Hepatocyte (in vitro differentiated cells): ENCODE results near the gene PRDM10. TPM values are rescaled to one million over a fixed set of nuclear protein-coding genes. Genes with fewer than 3 reads are reported as not detected.
"Not testable (repeated sequence)": the region's sequence is repeated elsewhere in the genome, so short reads cannot be mapped to it uniquely, and the experiment has no call there.

Experiments used
- DNase-seq: peaks from one replicate; pipeline ENCODE4 v3.0.0-alpha.2; 2016; ENCODE audit warnings: low spot score
- H2AFZ ChIP-seq: fragments of 200-600 bp; sonication (generic); 2 replicates; pipeline ENCODE4 v1.6.0; 2016; ENCODE audit warnings: antibody characterized with exemption, mild to moderate bottlenecking
- H3K27ac ChIP-seq: fragments of 200-600 bp; sonication (generic); 2 replicates; pipeline ENCODE4 v1.5.1; 2016; ENCODE audit warnings: mild to moderate bottlenecking
- H3K27me3 ChIP-seq: fragments of 200-600 bp; sonication (generic); 2 replicates; pipeline ENCODE4 v1.6.1; 2016
- H3K36me3 ChIP-seq: fragments of 200-600 bp; sonication (generic); replicated peaks from 2 replicates; pipeline ENCODE4 v1.5.1; 2016; ENCODE audit warnings: low read depth; ENCODE audit not compliant: insufficient read depth
- H3K4me1 ChIP-seq: fragments of 200-600 bp; sonication (generic); 2 replicates; pipeline ENCODE4 v1.5.1; 2016; ENCODE audit warnings: mild to moderate bottlenecking, moderate library complexity; ENCODE audit not compliant: insufficient read depth
- H3K4me2 ChIP-seq: fragments of 200-600 bp; sonication (generic); 2 replicates; pipeline ENCODE4 v1.6.0; 2016
- H3K4me3 ChIP-seq: fragments of 200-600 bp; sonication (generic); 2 replicates; pipeline ENCODE4 v1.5.1; 2016; ENCODE audit warnings: mild to moderate bottlenecking
- H3K79me2 ChIP-seq: fragments of 200-600 bp; sonication (generic); 2 replicates; pipeline ENCODE4 v1.6.0; 2017; ENCODE audit warnings: mild to moderate bottlenecking
- H3K9me2 ChIP-seq: fragments of 200-600 bp; sonication (generic); replicated peaks from 2 replicates; pipeline ENCODE4 v1.6.0; 2017; ENCODE audit warnings: mild to moderate bottlenecking; ENCODE audit not compliant: insufficient read depth
- H3K9me3 ChIP-seq: fragments of 200-600 bp; sonication (generic); 2 replicates; pipeline ENCODE4 v1.5.1; 2016; ENCODE audit warnings: low read depth, mild to moderate bottlenecking
- H4K20me1 ChIP-seq: fragments of 200-600 bp; sonication (generic); 2 replicates; pipeline ENCODE4 v1.6.0; 2016; ENCODE audit warnings: mild to moderate bottlenecking; ENCODE audit not compliant: insufficient read depth, poor library complexity, severe bottlenecking
- EZH2 ChIP-seq: fragments of 200-600 bp; sonication (generic); IDR thresholded peaks from 2 replicates; pipeline ENCODE4 v1.6.1; 2016; ENCODE audit warnings: antibody characterized with exemption, mild to moderate bottlenecking, borderline replicate concordance
- EZH2phosphoT487 ChIP-seq: fragments of 200-600 bp; sonication (generic); IDR thresholded peaks from one replicate; pipeline ENCODE4 v1.6.1; 2018; ENCODE audit warnings: antibody characterized with exemption, mild to moderate bottlenecking, low read depth, moderate library complexity; ENCODE audit not compliant: unreplicated experiment, severe bottlenecking
- WGBS: methylation state at CpG from one replicate; pipeline ENCODE4 v1.1.6; 2016; ENCODE audit warnings: low lambda C conversion rate; ENCODE audit errors: missing lambda C conversion rate; 5-methylcytosine and 5-hydroxymethylcytosine counted together
- polyA plus RNA-seq: library from polyadenylated mRNA; unstranded; fragments of >200 nt; fragmentation: Nextera tagmentation; extraction: Ambion mirVana; gene quantifications from 2 replicates; pipeline ENCODE4 v1.2.1, GENCODE V29; 2016
- total RNA-seq: library from RNA; depleted of rRNA; stranded (reverse); fragments of >200 nt; gene quantifications from 2 replicates; pipeline ENCODE4 v1.2.3, GENCODE V29; 2014
- TF ChIP-seq, protein P1 (sequence below): fragments of 200-600 bp; sonication (generic); IDR thresholded peaks from 2 replicates; pipeline ENCODE4 v1.5.1; 2016; ENCODE audit warnings: antibody characterized with exemption, mild to moderate bottlenecking; ENCODE audit not compliant: poor library complexity

PRDM10 gene
- total and polyA plus RNA-seq, 2 experiments from 2014 or later, result 3.8 to 7.1 TPM

DNA sequence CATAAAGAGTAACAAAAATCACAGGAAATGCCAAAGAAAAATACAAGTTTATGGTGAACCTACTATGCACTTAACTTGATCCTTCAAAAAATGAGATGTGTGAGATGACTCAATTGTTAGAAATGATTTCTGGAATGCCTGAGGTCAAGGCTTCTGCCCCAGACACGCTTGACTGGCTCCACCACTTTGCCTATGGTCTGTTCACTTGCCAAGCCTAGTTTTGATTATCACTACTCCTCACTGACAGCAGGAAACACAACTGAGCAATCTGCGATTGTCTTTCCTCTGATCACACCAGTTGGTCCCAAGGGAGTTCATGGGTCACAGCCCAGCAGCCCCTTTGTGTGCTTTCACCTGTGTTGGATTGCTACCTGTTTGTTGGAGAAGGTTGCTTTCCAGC, 20.6 kb upstream of the PRDM10 start:
- Histone ChIP-seq H3K36me3 (no peaks in the 10 kb centered on the region), H4K20me1 (no peaks in the 10 kb centered on the region), H3K9me2 (no peaks in the 10 kb centered on the region), H3K27ac (no peak overlapping the region), H3K9me3 (no peaks in the 10 kb centered on the region), H3K4me2 (no peak overlapping the region), H2AFZ (no peak overlapping the region), H3K4me1 (no peaks in the 10 kb centered on the region), H3K4me3 (no peak overlapping the region), H3K79me2 (no peaks in the 10 kb centered on the region), H3K27me3 (no peaks in the 10 kb centered on the region)
- DNase-seq, result no peak
- 63% methylated on average over 2 of the region's 2 CpGs for WGBS
- TF ChIP-seq EZH2 (no peak), EZH2phosphoT487 (no peak)
- TF ChIP-seq, protein P1, sequence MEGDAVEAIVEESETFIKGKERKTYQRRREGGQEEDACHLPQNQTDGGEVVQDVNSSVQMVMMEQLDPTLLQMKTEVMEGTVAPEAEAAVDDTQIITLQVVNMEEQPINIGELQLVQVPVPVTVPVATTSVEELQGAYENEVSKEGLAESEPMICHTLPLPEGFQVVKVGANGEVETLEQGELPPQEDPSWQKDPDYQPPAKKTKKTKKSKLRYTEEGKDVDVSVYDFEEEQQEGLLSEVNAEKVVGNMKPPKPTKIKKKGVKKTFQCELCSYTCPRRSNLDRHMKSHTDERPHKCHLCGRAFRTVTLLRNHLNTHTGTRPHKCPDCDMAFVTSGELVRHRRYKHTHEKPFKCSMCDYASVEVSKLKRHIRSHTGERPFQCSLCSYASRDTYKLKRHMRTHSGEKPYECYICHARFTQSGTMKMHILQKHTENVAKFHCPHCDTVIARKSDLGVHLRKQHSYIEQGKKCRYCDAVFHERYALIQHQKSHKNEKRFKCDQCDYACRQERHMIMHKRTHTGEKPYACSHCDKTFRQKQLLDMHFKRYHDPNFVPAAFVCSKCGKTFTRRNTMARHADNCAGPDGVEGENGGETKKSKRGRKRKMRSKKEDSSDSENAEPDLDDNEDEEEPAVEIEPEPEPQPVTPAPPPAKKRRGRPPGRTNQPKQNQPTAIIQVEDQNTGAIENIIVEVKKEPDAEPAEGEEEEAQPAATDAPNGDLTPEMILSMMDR, result no peak

DNA sequence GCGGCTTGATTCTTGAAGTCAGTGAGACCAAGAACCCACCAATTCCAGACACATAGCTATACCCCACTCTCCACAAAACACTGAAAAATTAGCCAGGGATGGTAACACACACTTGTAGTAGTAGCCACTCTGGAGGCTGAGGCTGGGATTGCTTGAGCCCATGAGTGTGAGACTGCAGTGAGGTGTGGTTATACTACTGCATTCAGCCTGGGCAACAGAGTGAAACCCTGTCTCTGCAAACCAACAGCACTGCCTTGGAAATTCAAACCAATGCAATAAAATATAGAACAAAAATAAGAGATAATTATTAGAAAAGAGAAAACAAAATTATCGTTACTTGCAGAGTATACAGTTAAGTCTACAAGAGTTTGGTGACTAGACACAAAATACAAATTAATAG, 20.2 kb upstream of the PRDM10 start:
- WGBS, result 96% methylated on average over 2 of the region's 2 CpGs
- Histone ChIP-seq H3K9me3 (no peaks in the 10 kb centered on the region), H2AFZ (no peak overlapping the region), H3K79me2 (no peaks in the 10 kb centered on the region), H3K9me2 (no peaks in the 10 kb centered on the region), H3K27ac (no peak overlapping the region), H3K4me3 (no peak overlapping the region), H4K20me1 (no peaks in the 10 kb centered on the region), H3K4me1 (no peaks in the 10 kb centered on the region), H3K4me2 (no peak overlapping the region), H3K27me3 (no peaks in the 10 kb centered on the region), H3K36me3 (no peaks in the 10 kb centered on the region)
- no peak for DNase-seq
- TF ChIP-seq, protein P1, result no peak
- TF ChIP-seq EZH2phosphoT487 (no peak), EZH2 (no peak)

DNA sequence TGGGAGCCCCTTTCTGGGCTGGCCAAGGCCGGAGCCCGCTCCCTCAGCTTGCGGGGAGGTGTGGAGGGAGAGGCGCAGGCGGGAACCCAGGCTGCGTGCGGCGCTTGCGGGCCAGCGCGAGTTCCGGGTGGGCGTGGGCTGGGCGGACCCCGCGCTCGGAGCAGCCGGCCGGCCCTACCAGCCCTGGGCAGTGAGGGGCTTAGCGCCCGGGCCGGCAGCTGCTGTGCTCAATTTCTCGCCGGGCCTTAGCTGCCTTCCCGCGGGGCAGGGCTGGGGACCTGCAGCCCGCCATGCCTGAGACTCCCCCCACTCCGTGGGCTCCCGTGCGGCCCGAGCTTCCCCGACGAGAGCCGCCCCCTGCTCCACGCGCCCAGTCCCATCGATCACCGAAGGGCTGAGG, 19.0 kb upstream of the PRDM10 start:
- H3K36me3 ChIP-seq, H3K4me3 ChIP-seq, H3K9me3 ChIP-seq, H2AFZ ChIP-seq, H3K27ac ChIP-seq, H3K9me2 ChIP-seq, H4K20me1 ChIP-seq, H3K79me2 ChIP-seq, H3K4me2 ChIP-seq, H3K27me3 ChIP-seq, DNase-seq, H3K4me1 ChIP-seq: not testable (repeated sequence)
- 97% methylated on average over 18 of the region's 38 CpGs for WGBS

DNA sequence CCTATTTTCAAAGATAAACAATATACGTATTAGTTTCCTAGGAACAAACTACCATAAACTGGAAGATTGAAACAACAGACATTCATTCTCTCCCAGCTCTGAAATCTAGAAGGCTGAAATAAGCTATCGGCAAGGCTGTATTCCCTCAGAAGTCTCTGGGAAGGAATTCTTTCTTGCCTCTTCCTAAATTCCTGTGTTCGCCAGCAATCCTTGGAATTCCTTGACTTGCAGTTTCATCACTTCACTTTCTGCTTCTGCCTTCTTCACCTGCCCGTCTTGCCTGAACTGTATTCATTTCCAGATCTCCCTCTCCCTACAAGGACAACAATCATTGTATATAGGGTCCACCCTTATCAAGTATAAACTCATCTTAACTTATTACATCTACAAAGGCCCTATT, 17.7 kb upstream of the PRDM10 start:
- Histone ChIP-seq H2AFZ (no peak overlapping the region), H3K27me3 (no peaks in the 10 kb centered on the region), H3K9me2 (no peaks in the 10 kb centered on the region), H3K79me2 (no peaks in the 10 kb centered on the region), H4K20me1 (no peaks in the 10 kb centered on the region), H3K27ac (no peak overlapping the region), H3K36me3 (no peaks in the 10 kb centered on the region), H3K4me2 (no peak overlapping the region), H3K4me3 (no peak overlapping the region), H3K4me1 (no peaks in the 10 kb centered on the region), H3K9me3 (no peaks in the 10 kb centered on the region)
- 54% methylated on average over 4 of the region's 4 CpGs for whole genome bisulfite sequencing
- TF ChIP-seq EZH2, result no peak
- TF ChIP-seq, protein P1, result no peak
- DNase-seq, result no peak

DNA sequence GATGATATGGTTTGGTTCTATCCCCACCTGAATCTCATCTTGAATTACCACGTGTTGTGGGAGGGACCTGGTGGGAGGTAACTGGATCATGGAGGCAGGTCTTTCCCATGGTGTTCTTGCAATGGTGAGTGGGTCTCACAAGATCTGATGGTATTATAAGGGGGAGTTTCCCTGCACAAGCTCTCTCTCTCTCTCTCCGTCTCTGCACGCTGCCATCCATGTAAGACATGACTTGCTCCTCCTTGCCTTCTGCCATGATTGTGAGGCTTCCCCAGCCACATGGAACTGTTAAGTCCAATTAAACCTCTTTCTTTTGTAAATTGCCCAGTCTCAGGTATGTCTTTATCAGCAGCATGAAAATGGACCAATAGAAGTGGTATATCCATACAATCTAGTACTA, 13.2 kb upstream of the PRDM10 start:
- not testable (repeated sequence) for H3K27me3 ChIP-seq, H3K9me3 ChIP-seq, H4K20me1 ChIP-seq, H2AFZ ChIP-seq, H3K79me2 ChIP-seq, DNase-seq, H3K4me1 ChIP-seq, H3K9me2 ChIP-seq, H3K4me2 ChIP-seq, H3K4me3 ChIP-seq, H3K27ac ChIP-seq, H3K36me3 ChIP-seq
- 100% methylated on average over 3 of the region's 3 CpGs for WGBS
